Measurements from ENCODE around the gene MUC5B.
"Not testable (repeated sequence)": the region's sequence is repeated elsewhere in the genome, so short reads cannot be mapped to it uniquely, and the experiment has no call there.

The MUC5B gene

DNA sequence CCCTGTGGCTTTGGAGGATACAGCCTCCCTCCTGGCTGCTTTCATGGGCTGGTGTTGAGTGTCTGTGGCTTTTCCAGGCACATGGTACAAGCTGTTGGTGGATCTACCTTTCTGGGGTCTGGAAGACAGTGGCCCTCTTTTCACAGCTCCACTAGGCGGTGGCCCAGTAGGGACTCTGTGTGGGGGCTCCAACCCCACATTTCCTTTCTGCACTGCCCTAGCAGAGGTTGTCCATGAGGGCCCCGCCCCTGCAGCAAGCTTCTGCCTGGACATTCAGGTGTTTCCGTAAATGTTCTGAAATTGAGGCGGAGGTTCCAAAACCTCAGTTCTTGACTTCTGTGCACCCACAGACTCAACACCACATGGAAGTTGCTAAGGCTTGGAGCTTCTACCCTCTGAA is 42.6 kb downstream of the MUC5B start:
- not testable (repeated sequence) for DNase-seq (ENCODE audit: low spot score)

DNA sequence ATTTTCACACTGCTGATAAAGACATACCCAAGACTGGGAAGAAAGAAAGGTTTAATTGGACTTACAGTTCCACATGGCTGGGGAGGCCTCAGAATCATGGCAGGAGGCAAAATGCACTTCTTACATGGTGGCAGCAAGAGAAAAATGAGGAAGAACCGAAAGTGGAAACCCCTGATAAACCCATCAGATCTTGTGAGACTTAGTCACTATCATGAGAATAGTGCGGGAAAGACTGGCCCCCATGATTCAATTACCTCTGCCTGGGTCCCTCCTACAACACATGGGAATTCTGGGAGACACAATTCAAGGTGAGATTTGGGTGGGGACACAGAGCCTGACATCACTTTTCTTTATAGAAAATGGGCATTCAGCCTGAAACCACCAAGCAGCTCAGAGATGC is 44.1 kb downstream of the MUC5B start:
- DNase-seq (ENCODE audit: low spot score), result not testable (repeated sequence)

DNA sequence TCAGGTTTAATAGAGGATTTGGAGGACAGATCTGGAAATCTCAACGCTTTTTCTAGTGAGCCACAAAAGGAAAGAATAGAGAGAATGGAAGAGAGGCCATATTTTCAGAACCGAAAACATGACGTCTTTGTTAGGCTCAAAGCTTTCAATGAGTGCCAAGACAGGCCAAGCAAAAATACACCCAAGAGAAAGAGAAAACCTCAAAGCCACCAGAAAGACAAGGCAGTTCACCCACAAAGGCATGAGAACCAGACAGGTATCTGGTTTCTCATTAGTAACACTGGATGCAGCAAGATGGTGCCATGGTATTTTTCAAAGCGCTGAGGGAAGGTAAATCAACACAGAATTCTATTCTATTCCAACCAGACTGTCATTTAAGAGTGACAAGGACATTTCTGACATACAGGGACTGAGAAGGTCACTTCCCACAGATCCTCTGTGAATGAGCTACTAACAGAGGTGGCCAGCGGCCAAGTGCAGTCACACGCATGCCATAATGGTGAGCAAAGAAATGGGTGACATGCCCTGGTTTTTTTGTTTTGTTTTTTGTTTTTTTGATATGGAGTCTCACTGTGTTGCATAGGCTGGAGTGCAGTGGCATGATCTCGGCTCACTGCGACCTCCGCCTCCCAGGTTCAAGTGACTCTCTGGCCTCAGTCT is 44.7 kb downstream of the MUC5B start:
- no peak for DNase-seq (ENCODE audit: low spot score)

DNA sequence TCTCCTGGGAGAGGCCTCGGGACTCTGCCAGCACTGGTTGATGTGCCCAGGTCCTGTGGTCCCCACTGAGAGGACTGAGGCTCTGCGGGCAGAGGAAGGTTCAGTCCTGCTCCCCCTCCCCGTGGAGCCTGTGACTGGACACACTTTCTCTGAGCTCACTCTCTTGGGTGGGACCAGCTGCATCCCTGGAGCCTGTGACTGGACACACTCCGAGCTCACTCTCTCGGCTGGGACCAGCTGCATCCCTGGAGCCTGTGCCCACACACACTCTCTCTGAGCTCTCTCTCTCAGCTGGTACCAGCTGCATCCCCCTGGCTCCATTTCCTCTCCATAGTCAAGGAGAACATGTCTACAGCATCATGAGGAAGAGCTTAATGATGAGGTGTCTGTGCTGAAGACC is 47.1 kb downstream of the MUC5B start:
- DNase-seq (ENCODE audit: low spot score), result no peak

DNA sequence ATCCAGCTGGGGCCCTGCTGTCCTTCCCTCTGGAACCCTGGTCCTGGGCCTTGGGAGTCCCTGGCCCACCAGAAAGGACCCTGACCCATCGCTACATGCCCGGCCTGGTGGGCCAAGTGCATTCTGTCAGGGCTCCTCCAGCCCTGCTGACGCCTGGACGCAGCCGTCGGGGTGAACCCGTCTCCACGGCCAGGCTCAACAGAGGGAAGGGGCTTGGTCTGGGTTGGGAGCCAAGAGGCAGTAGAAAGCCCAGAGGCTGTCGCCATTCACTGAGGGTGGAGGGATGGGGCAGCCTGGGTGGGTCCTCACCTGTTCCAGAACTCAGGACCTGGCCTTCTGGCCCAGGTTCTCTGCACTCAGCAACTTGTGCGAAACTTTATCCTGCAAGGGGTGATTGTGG is 47.6 kb downstream of the MUC5B start:
- DNase-seq (ENCODE audit: low spot score), result no peak

DNA sequence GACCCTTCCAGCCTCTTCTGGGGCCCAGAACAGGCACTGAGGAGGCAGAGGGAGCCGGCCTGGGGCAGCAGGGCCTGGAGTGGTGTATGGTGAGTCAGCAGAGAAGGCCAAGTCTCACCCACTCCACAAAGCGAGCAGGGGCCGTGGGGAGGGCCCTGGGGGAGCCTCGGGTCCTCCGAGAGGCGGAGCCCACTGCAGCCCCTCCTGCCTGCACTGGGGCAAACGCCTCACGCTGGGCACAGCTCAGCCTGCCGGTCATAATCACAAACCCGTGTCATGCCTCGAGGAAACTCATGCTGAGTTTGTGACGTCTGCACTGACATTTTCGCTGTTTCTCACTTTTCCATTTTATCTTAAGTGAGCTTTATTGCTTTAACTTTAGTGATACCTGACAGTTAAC is 48.1 kb downstream of the MUC5B start:
- no peak for DNase-seq (ENCODE audit: low spot score)

DNA sequence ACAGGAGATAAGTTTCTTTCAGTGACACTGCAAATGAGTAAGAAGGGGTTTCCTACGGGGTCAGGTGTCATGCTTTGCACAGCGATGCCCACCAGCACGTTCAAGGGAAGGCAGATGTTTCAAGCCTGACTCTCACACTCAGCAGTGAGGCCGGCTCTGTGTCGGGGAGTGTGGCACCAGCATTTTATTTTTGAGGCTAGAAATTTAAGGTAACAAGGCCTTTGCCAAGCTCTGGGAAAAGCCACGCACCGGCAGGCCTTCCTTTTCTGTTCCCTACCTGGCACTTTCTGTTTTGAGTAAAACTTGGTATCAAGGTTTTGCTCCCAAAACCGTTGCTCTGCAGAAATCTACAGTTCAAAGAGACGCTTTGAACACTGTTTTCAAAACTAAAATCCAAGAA is 48.5 kb downstream of the MUC5B start:
- no peak for DNase-seq (ENCODE audit: low spot score)

DNA sequence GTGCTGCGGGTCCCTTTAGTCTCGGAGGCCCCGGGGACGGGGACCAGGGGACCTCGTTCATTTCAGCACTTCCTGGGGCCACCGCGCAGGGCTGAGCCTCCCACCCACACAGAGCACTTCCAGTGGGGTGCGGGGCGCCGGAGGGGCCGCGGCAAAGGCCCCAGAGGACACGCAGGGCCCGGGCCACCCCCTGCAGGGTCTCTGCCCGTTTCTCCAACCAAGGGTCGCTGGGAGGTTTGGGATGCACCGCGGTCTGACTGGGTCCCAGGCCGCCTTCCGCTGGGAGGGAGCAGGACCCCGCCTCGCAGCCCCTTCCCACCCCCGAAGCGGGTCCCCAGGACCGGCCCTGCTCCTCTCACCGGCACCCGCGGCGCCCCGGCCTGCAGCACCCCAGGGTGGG is 49.1 kb downstream of the MUC5B start:
- no peak for DNase-seq (ENCODE audit: low spot score)

DNA sequence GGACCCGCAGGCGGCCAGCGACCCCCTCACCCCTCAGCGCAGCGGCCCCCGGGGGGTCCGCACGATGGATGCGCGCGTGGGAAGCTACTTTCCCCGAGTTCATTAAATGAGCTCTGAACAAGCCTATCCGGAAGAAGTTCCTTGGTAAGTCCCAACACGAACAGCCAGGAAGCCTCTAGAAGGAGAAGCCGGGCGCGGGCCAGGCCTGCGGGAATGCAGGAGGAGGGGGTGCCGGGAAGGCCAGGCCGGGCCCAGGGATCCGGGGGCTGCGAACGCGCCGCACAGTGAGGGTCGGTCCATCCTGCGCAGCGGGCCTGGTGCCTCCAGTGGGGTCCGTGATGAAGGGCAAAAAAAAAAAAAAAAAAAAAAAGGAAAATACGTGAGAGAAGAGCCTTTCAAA is 49.7 kb downstream of the MUC5B start:
- no peak for DNase-seq (ENCODE audit: low spot score)

DNA sequence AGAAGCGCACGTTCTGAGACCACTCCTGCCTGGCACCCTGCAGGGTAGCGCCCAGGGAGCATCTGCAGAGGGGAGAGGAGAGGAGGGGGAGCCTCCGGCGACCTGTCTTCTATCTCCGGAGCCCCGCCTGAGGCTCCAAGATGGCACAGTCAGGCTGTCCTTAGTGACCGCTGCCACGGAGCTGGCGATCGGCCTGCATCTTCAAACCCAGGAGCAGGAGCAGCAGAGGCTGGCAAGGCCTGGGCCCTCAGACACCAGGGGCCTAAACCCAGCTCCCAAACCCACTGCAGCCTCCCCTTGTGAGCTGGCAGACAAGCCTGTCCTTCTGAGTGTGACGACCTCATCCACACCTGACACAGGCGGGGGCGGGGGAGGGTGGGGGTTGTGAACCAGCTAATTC is 51.6 kb downstream of the MUC5B start:
- no peak for DNase-seq (ENCODE audit: low spot score)

DNA sequence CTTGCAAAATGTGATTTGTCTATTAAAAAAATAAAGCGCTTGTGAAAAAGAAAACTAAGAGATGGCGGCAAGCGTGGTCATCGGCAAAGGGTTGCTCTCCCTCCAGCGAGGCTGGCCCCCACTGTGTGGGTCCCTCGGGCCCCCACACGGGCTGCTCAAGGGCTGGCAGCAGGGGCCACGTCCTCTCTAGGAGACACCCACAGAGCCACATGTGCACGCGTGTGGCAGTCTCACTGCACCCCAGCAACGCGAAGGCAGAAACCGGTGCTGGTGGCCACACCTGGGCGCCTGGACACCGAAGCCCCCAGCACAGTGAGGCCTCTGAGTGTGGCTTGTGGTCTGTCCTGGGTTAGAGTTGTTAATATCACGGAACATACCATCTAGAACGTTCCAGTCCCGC is 52.2 kb downstream of the MUC5B start:
- no peak for DNase-seq (ENCODE audit: low spot score)

DNA sequence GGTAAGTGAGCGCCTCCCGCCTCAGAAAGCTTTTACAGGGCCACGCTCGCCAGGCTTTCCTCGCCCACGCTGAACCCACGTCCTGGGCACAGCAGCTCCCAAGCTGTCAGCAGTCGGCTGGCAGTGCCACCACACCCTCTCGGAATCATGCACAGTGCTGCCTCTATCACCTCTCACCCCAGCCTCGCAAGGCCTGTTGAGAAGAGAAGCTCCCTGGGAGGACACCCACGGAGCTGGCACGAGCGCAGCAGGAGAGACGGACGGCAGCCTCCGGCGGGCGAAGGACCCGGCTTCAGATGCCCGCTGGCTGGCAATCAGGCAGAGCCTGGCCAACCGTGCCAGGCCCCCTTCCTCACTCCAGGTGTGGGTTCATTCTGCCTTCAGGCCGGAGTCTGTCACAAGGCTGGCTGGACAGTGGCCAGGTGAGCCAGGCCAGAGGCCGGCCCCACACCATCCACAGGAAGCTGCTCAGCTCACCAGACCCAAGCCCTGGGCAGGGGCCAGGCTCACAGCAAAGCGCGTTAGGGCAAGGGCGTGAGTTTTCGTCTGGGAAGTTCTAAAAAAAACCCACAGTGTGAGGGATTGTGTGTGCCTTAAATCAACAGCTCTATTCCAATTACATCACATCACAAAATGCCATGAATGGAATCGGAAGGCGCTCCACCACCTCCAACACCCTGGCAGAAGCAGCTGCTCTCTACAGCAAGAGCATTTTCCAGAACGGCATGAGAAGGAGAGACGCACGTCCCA is 53.4 kb downstream of the MUC5B start:
- DNase-seq (ENCODE audit: low spot score), result no peak

DNA sequence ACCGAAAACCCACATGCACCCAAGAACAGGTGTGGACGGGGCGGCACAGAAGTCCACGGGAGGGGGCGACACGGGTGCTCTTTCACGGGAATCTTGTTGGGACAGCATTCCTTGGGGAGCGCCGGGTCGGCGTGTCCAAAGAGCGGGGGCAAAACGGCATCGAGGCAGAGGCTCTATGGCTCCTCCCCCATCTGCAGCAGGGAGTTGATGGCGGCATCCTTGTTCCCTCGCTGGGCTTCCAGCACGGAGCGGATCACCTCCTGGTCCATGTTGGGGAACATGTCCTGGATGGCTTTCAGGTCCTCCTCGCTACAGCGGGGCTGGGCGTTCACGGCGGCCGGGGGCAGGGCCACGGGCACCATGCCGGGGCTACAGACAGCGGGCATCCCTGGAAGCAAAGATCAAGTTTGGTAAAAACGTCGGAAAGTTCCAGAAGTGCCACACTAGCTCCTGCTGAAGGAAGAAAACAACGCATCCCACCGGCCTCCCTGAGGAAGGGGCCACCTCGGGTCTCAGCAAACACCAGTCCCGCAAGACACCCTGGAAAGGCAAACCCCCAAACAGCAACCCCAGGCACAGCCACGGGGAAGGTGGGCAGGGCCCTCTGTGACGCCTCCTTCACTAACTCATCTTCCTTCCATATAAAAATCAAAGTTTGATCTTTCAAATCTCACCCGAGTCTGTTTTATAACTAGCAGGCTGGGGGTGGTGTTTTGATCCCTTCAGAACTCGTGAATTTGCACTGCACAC is 54.2 kb downstream of the MUC5B start:
- DNase-seq (ENCODE audit: low spot score), result no peak

DNA sequence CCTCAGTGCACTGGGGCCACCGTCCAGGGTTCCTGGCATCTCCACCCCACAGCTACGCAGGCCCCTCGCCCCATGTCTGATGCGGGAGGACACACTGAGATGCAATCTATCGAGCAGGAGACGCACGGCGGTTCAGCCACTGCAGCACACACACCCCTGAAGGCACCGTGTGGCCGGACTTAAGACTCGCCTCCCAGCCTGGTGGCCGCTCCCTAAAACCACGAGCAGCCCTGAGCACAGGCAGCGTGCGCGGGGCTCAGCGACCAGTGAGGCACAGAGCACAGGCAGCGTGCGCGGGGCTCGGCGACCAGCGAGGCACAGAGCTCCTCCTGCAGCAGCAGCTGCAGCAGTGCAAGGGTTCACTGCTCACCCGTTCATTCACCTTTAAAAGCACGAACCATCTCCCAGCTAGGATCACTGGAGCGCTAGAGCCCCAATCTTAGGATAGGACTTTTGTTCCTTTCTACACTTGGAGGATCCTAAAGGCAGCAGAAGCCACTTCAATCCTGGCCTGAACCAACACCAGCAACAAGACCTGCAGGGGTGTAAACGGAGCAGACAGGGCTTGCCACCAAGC is 55.2 kb downstream of the MUC5B start:
- DNase-seq (ENCODE audit: low spot score), result no peak

DNA sequence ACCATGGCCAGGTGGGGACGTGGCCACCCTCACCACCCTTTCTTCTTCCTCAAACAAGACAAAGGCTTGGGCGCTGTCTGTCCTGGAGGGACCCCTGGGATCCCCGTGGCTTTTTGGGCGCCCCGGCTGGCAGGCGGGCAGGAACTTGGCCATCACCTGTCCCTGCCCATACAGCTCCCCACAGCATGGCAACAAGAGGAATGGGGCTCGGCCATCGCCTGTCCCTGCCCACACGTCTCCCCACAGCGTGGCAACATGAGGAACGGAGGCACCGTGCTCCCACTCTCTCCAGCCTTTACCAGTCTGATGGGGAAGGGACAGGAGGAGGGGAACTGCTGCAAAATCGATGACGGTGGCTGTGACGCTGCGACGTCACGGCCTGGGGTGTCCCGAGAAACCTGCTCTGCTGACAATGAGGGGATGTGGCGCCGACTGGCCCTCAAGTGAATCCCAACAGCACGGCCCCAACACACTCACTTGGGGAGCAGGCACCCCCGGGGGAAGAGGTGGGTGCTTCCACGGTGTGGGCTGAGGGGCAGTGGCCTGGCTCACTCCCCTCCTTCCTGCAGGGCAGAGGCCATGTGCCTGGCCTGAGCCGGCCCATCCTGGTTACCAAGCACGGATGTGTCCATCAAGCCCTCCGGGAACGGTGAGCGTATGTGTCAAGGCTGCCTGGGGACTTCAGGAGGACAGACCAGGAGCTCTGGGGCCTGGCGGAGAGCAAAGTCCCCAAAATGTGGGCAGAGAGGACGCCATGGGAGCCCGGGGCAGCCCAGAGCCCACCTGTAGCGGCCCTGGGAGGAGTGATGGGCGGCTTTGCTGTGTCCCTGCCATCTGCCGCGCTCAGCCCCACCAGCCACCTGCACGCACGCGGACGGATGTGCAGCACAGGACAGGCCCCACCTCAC is 56.2 kb downstream of the MUC5B start:
- no peak for DNase-seq (ENCODE audit: low spot score)

DNA sequence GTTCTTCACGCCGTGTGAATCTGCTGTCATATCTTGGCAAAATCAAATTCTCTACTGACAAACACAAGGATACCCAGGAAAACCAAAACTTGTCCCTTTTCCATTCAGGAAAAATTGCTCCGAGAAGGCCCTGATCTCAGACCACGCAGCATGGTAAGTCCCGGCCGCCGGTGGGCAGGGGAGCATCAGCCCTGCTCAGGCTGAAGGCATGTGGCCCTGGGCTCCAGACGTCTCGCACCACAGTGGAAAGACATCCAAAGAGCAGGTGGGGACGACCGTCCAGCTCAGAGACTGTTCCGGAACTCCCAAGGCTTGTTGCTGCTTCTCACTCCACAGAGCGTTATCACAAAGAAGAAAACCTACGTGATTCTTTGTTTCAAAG is 56.8 kb downstream of the MUC5B start:
- DNase-seq (ENCODE audit: low spot score), result no peak

DNA sequence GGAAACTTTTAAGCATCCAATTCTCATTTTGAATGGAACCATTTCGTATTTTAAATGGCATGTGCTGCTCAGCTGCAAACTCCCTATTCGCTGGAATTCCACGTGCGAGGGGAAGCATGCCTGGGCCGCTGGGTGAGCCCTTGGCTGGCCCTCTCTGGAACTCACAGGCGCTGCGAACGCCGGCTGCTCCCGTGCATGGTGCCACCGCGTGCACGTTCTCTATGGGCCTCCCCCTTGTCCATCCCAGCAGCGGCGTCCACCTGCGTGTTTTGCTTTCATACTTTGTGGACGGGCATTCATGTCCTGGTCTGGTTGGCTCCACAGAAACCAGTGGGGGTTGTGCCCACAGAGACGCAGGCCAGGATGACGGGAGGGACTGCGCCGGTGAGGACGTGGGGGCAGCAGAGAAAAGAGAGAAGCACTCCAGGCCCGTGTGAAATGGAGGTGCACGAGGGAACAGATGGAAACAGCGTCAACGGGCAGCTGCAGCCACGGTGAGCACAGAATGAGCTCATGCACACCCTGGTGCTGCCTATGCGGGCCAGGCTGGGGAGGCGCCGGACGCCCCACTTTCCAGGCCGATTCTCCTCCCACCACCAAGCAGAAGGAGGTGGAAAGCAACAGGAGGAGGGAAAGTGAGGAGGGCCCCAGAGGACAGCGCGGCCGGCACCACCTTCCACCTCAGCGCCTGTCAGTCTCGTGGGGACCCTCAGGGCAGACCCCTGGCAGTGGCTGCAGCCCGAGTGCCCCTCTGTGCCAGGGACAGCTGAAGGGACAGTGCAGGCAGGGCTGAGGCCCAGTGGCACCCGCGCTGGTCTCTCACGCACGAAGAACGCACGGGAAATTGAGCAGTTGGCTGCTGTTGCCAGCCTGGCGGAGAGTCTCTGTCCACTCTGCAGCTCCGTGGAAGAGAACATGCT is 57.5 kb downstream of the MUC5B start:
- DNase-seq (ENCODE audit: low spot score), result no peak

DNA sequence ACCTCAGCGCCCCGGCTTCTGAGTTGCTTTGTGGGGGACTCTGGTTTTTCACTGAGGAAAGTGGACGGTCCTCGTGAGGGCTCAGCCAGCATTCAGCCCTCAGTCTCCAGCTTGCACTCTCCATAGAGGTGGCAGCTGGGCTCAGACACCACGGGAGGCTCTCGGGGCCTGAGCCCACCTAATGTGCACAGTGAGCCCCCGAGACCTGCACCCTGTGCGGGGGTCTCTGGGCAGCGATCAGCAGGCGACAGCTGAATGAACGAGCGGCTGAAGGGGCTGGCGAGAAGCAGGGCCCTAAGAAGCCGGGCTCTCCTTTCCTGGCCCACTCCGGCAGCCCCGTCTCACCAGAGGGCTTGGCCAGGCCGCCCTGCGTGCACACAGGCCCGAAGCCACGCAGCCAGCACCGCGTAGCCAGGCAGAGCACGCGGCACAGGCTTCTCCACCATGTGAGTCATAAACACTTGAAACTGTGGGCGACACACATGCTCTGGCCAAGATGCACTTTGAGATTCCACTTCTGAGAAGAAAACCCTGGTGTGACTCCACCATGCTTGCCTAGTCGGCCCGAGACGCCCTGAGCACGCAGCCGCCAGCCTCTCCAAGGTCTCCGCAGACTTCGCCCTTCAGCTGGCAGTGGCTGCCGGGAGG is 58.6 kb downstream of the MUC5B start:
- no peak for DNase-seq (ENCODE audit: low spot score)

DNA sequence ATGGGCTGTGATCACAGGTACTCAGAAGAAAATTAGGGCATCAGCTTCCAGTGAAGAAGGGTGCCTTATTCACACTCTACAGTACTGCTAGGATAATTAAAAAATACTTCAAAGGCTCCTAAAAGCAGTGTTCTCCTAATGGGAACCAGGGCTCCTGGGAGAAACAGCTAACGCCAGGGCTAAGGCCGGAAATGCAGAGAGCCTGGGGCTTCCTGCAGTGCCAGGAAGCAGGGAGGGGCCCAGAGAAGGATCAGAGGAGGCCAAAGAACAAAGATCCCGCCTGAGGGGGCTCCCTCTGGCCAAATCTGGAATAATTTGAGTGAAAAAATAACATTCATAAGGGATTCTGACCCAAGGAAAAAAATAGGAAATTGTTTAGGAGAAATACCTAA is 59.1 kb downstream of the MUC5B start:
- no peak for DNase-seq (ENCODE audit: low spot score)

DNA sequence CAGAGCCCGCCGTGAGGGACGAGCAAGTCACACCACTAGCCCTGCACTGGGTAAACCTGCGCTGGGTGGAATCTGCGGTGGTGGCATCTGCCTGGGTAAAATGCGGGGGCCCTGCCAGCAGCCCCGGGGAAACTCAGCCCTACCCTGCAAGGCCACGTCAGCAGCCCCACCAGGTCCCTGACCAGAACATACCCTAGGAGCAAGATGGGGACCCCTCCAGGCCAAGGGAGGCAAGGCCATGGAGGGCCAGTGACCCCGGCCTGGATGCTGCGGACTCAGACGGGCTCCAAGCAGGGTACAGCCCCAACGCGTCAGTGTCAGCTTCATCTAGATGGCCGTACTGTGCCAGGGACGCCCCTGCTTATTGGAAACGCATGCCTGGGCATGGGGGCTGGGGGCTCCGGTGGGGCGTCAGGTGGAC is 60.2 kb downstream of the MUC5B start:
- DNase-seq (ENCODE audit: low spot score), result no peak
